ENCODE results near the gene ERBIN.

DNA sequence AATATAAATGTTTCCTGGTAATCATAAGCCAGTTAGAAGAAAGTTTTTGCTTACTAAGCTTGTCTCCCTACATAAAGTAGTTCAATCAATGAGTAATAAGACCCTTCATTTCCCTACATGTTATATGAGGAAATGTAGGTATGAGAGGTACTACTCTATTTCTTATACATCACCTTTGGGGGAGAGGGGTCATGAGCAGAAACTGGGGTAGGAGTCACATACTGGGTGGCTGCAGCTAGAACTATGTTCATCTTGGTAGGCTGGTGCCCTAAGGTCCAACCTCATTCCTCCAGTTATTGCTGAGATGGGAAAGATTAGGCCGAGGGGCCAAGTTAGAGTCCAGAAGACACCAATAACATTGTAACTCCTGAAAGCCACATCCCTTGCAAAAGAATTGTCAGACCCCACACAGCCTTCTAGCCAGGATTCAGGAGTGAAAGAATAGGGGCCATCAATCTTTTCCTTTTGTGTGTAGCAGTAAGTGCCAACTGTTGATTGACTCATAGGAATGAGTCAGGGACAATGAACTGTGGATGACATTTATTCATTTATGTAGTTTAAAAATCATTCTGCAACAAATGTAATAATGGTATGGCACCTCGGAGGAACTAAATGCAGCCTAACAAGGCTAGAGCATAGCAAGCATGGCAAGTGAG, 196.1 kb downstream of the ERBIN start:
- TF ChIP-seq, protein P1, sequence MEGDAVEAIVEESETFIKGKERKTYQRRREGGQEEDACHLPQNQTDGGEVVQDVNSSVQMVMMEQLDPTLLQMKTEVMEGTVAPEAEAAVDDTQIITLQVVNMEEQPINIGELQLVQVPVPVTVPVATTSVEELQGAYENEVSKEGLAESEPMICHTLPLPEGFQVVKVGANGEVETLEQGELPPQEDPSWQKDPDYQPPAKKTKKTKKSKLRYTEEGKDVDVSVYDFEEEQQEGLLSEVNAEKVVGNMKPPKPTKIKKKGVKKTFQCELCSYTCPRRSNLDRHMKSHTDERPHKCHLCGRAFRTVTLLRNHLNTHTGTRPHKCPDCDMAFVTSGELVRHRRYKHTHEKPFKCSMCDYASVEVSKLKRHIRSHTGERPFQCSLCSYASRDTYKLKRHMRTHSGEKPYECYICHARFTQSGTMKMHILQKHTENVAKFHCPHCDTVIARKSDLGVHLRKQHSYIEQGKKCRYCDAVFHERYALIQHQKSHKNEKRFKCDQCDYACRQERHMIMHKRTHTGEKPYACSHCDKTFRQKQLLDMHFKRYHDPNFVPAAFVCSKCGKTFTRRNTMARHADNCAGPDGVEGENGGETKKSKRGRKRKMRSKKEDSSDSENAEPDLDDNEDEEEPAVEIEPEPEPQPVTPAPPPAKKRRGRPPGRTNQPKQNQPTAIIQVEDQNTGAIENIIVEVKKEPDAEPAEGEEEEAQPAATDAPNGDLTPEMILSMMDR (IDR thresholded peaks at IDR 0.05) = no peak
- TF ChIP-seq TCF12 (IDR thresholded peaks at IDR 0.05) (no peak), EZH2phosphoT487 (IDR thresholded peaks at IDR 0.05; ENCODE audit: borderline replicate concordance, low read depth) (no peak), RAD21 (IDR thresholded peaks at IDR 0.05; ENCODE audit: low read length) (no peak), SIN3A (IDR thresholded peaks at IDR 0.05; ENCODE audit: borderline replicate concordance, low read depth, low read length) (no peak), FOXJ3 (CRISPR knock-in tag; IDR thresholded peaks at IDR 0.05) (no peak)
- TF ChIP-seq, protein P2, sequence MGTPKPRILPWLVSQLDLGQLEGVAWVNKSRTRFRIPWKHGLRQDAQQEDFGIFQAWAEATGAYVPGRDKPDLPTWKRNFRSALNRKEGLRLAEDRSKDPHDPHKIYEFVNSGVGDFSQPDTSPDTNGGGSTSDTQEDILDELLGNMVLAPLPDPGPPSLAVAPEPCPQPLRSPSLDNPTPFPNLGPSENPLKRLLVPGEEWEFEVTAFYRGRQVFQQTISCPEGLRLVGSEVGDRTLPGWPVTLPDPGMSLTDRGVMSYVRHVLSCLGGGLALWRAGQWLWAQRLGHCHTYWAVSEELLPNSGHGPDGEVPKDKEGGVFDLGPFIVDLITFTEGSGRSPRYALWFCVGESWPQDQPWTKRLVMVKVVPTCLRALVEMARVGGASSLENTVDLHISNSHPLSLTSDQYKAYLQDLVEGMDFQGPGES (IDR thresholded peaks at IDR 0.05; ENCODE audit: low read depth, low read length) = no peak

Data from SK-N-SH (cell line).